IMR-90 (cell line): ENCODE results near the gene HSD17B3. TPM values are rescaled to one million over a fixed set of nuclear protein-coding genes. Genes with fewer than 3 reads are reported as not detected.

Experiments used
- ATAC-seq: fragments of 200-7000 bp; cut with Tn5 transposase; 2 replicates; pipeline ENCODE4 v1.9.1; 2020; ENCODE audit warnings: low read depth, mild to moderate bottlenecking, moderate library complexity
- BruUV-seq: library from RNA; stranded (reverse); fragments of 400-500 nt; replicated peaks from 2 replicates; lab custom pipeline; 2021; lab: Mats Ljungman, UMichigan
- CTCF ChIA-PET: fragments of 300-600 bp; formaldehyde crosslinking; extraction: SDS; loops from one replicate; lab custom pipeline; 2021; ENCODE audit warnings: antibody characterized with exemption; lab: Yijun Ruan, JAX
- POLR2A ChIA-PET: fragments of 300-600 bp; sonication (Branson Sonifier 250); formaldehyde crosslinking; loops from one replicate; lab custom pipeline; 2022; ENCODE audit warnings: antibody characterized with exemption; ENCODE audit not compliant: unreplicated experiment; lab: Charles Lee
- DNase-seq: peaks from one replicate; pipeline ENCODE4 v3.0.0; 2013
- H2AFZ ChIP-seq: replicated peaks from 2 replicates; pipeline ENCODE3; 2013; ENCODE audit warnings: low read length, mild to moderate bottlenecking; ENCODE audit not compliant: poor library complexity
- H2AK5ac ChIP-seq: 2 replicates; pipeline ENCODE4 v1.6.1; 2013; ENCODE audit warnings: low read depth, low read length, inconsistent platforms
- H2AK9ac ChIP-seq: replicated peaks from 2 replicates; pipeline ENCODE3; 2013; ENCODE audit warnings: mild to moderate bottlenecking, low read depth, low read length, moderate library complexity; ENCODE audit not compliant: poor library complexity
- H2BK120ac ChIP-seq: 2 replicates; pipeline ENCODE4 v1.6.1; 2013; ENCODE audit warnings: low read depth, low read length, inconsistent platforms
- H2BK15ac ChIP-seq: 3 replicates; pipeline ENCODE4 v1.6.1; 2013; ENCODE audit warnings: low read depth, low read length, inconsistent platforms
- H2BK20ac ChIP-seq: 2 replicates; pipeline ENCODE4 v1.6.1; 2013; ENCODE audit warnings: low read depth, mild to moderate bottlenecking, inconsistent platforms, low read length, moderate library complexity
- H2BK5ac ChIP-seq: 2 replicates; pipeline ENCODE4 v1.6.1; 2013; ENCODE audit warnings: mild to moderate bottlenecking, low read depth, low read length, inconsistent platforms; ENCODE audit not compliant: poor library complexity, severe bottlenecking
- H3K14ac ChIP-seq: replicated peaks from 2 replicates; pipeline ENCODE4 v1.6.1; 2013; ENCODE audit warnings: low read depth, low read length, inconsistent platforms
- H3K18ac ChIP-seq: 2 replicates; pipeline ENCODE4 v1.6.1; 2013; ENCODE audit warnings: low read depth, low read length, control low read depth
- H3K23ac ChIP-seq: 2 replicates; pipeline ENCODE4 v1.6.1; 2013; ENCODE audit warnings: low read depth, low read length, inconsistent platforms
- H3K27ac ChIP-seq: 2 replicates; pipeline ENCODE4 v1.5.1; 2013; ENCODE audit warnings: mild to moderate bottlenecking, control low read depth, low read length; ENCODE audit not compliant: insufficient read depth
- H3K27me3 ChIP-seq: 2 replicates; pipeline ENCODE4 v1.6.1; 2013; ENCODE audit warnings: low read length; ENCODE audit not compliant: control insufficient read depth, insufficient read depth
- H3K36me3 ChIP-seq: 2 replicates; pipeline ENCODE4 v1.6.1; 2013; ENCODE audit warnings: low read length, mixed read lengths; ENCODE audit not compliant: control insufficient read depth, insufficient read depth
- H3K4ac ChIP-seq: 2 replicates; pipeline ENCODE4 v1.6.1; 2013; ENCODE audit warnings: low read depth, low read length, inconsistent platforms
- H3K4me1 ChIP-seq: 2 replicates; pipeline ENCODE4 v1.6.1; 2013; ENCODE audit warnings: low read length, mixed read lengths; ENCODE audit not compliant: control insufficient read depth, insufficient read depth
- H3K4me2 ChIP-seq: 2 replicates; pipeline ENCODE4 v1.6.1; 2013; ENCODE audit warnings: low read depth, mild to moderate bottlenecking, control low read depth, low read length, moderate library complexity
- H3K4me3 ChIP-seq: 2 replicates; pipeline ENCODE4 v1.5.1; 2013; ENCODE audit warnings: low read depth, mild to moderate bottlenecking, control low read depth, low read length, moderate library complexity; ENCODE audit not compliant: insufficient read depth
- H3K56ac ChIP-seq: 2 replicates; pipeline ENCODE4 v1.6.1; 2013; ENCODE audit warnings: low read length, inconsistent platforms; ENCODE audit not compliant: insufficient read depth; ENCODE audit errors: extremely low read depth
- H3K79me1 ChIP-seq, 2 experiments: 2 replicates each; pipeline ENCODE4 v1.6.1; 2013; ENCODE audit warnings: low read length in 2 of 2, inconsistent platforms in 1 of 2, low read depth in 1 of 2
- H3K9ac ChIP-seq: 2 replicates; pipeline ENCODE4 v1.6.1; 2013; ENCODE audit warnings: low read depth, low read length, control low read depth
- H3K9me1 ChIP-seq: 2 replicates; pipeline ENCODE4 v1.6.1; 2013; ENCODE audit warnings: low read length, inconsistent platforms; ENCODE audit not compliant: insufficient read depth
- H3K9me3 ChIP-seq: 2 replicates; pipeline ENCODE4 v1.6.1; 2013; ENCODE audit warnings: low read length; ENCODE audit not compliant: control insufficient read depth, insufficient read depth
- H4K20me1 ChIP-seq: 2 replicates; pipeline ENCODE4 v1.6.1; 2013; ENCODE audit warnings: low read length, inconsistent platforms; ENCODE audit not compliant: insufficient read depth
- H4K5ac ChIP-seq: 2 replicates; pipeline ENCODE4 v1.6.1; 2013; ENCODE audit warnings: mild to moderate bottlenecking, low read depth, low read length, control low read depth
- H4K8ac ChIP-seq, 2 experiments: 2 replicates each; pipeline ENCODE4 v1.6.1; 2013; ENCODE audit warnings: low read depth in 2 of 2, low read length in 2 of 2, control low read depth in 1 of 2, inconsistent platforms in 1 of 2
- H4K91ac ChIP-seq: 2 replicates; pipeline ENCODE4 v1.6.1; 2013; ENCODE audit warnings: low read depth, low read length, inconsistent platforms; ENCODE audit not compliant: insufficient read depth
- BHLHE40 ChIP-seq: fragments of 150-350 bp; IDR thresholded peaks from 2 replicates; pipeline ENCODE4 v1.6.1; 2016; ENCODE audit warnings: mild to moderate bottlenecking, low read depth, low read length
- CEBPB ChIP-seq: IDR thresholded peaks from 2 replicates; pipeline ENCODE4 v1.6.1; 2012; ENCODE audit warnings: low read depth, low read length, improper control_type of control experiment
- CHD1 ChIP-seq: IDR thresholded peaks from 2 replicates; pipeline ENCODE4 v1.6.1; 2012; ENCODE audit warnings: low read depth, low read length, improper control_type of control experiment
- CTCF ChIP-seq: conservative IDR thresholded peaks from 2 replicates; pipeline ENCODE4 v1.5.1; 2012; ENCODE audit warnings: mild to moderate bottlenecking, low read depth, low read length, improper control_type of control experiment
- ELK1 ChIP-seq: fragments of 150-350 bp; IDR thresholded peaks from 2 replicates; pipeline ENCODE4 v1.6.1; 2016; ENCODE audit warnings: low read depth, mild to moderate bottlenecking, low read length, moderate library complexity, borderline replicate concordance
- FOS ChIP-seq: fragments of 150-350 bp; IDR thresholded peaks from 2 replicates; pipeline ENCODE4 v1.6.1; 2016; ENCODE audit warnings: low read depth, low read length
- MAFK ChIP-seq: IDR thresholded peaks from 2 replicates; pipeline ENCODE4 v1.6.1; 2012; ENCODE audit warnings: low read depth, low read length, improper control_type of control experiment
- MAZ ChIP-seq: IDR thresholded peaks from 2 replicates; pipeline ENCODE4 v1.6.1; 2012; ENCODE audit warnings: low read depth, mild to moderate bottlenecking, low read length, improper control_type of control experiment, moderate library complexity, borderline replicate concordance
- MXI1 ChIP-seq: IDR thresholded peaks from 2 replicates; pipeline ENCODE4 v1.6.1; 2012; ENCODE audit warnings: low read depth, mild to moderate bottlenecking, low read length, moderate library complexity, borderline replicate concordance
- NFE2L2 ChIP-seq: fragments of 150-350 bp; IDR thresholded peaks from 2 replicates; pipeline ENCODE4 v1.6.1; 2016; ENCODE audit warnings: low read depth, mild to moderate bottlenecking, low read length
- POLR2A ChIP-seq: IDR thresholded peaks from 2 replicates; pipeline ENCODE4 v1.6.1; 2012; ENCODE audit warnings: mild to moderate bottlenecking, low read depth, low read length
- RAD21 ChIP-seq: IDR thresholded peaks from 2 replicates; pipeline ENCODE4 v1.6.1; 2012; ENCODE audit warnings: low read length, improper control_type of control experiment
- RCOR1 ChIP-seq: IDR thresholded peaks from 2 replicates; pipeline ENCODE4 v1.6.1; 2012; ENCODE audit warnings: mild to moderate bottlenecking, low read length, improper control_type of control experiment; ENCODE audit not compliant: insufficient replicate concordance
- RFX5 ChIP-seq: IDR thresholded peaks from 2 replicates; pipeline ENCODE4 v1.8.0; 2012; ENCODE audit warnings: low read depth, mild to moderate bottlenecking, low read length, moderate library complexity
- SMC3 ChIP-seq: fragments of 150-350 bp; IDR thresholded peaks from 2 replicates; pipeline ENCODE4 v1.6.1; 2016; ENCODE audit warnings: low read depth, mild to moderate bottlenecking, antibody characterized with exemption, low read length, moderate library complexity
- USF2 ChIP-seq: fragments of 150-350 bp; IDR thresholded peaks from 2 replicates; pipeline ENCODE4 v1.6.1; 2017; ENCODE audit warnings: mild to moderate bottlenecking, antibody characterized with exemption, low read length, low read depth
- WGBS, 2 experiments: methylation state at CpG; one replicate each; pipeline versions ENCODE4 v1.1.5 to v1.1.7; 2013; ENCODE audit warnings: missing lambda C conversion rate in 2 of 2; ENCODE audit not compliant: insufficient read length in 1 of 2; ENCODE audit errors: extremely low coverage in 2 of 2; 5-methylcytosine and 5-hydroxymethylcytosine counted together
- dilution Hi-C: fragments of 300-500 bp; cut with HindIII; formaldehyde crosslinking; loops from one replicate; pipeline ENCODE4 v1.14.3; 2018; ENCODE audit warnings: low sequenced_read_pairs; ENCODE audit not compliant: unreplicated experiment
- in situ Hi-C: fragments of 300-500 bp; cut with MboI; formaldehyde crosslinking; loops from 3 replicates; pipeline ENCODE4 v1.14.3; 2019; ENCODE audit warnings: low sequenced_read_pairs, inconsistent platforms, mixed read lengths
- intact Hi-C: fragments of 100-400 bp; cut with micrococcal nuclease; formaldehyde crosslinking; loops from 2 replicates; pipeline ENCODE4 v1.10.0; 2022
- polyA plus RNA-seq, 3 experiments: library from polyadenylated mRNA; depleted of rRNA; stranded (reverse); fragments of >200 nt; gene quantifications; 2 replicates each; pipeline ENCODE4 v1.2.3, GENCODE V29; 2012; ENCODE audit warnings: low replicate concordance in 1 of 3
- total RNA-seq: library from RNA; depleted of rRNA; stranded (reverse); fragments of >200 nt; gene quantifications from 2 replicates; pipeline ENCODE4 v1.2.3, GENCODE V29; 2012

Gene HSD17B3
- total and polyA plus RNA-seq, 2 of the 4 experiments (the other 2 are of a cell fraction) = 0.18 TPM; not detected in 1

- no peak overlapping the region for H3K9ac ChIP-seq
- peak; percentile 19 for DNase-seq
- H3K9me1 ChIP-seq = no peaks in the 10 kb centered on the region
- no peak overlapping the region for H3K56ac ChIP-seq
- dilution Hi-C loops (no loop called here), in situ Hi-C loops (no loop called here), intact Hi-C loops (no loop called here)
- ChIA-PET CTCF (interaction anchor here (0.8 kb wide), 1 partner anchor 12 kb away, joined by 3 read pairs; no protein-coding TSS in a partner anchor), POLR2A (no interaction called here)
- no peaks in the 10 kb centered on the region for H4K20me1 ChIP-seq
- no peaks in the 10 kb centered on the region for H3K4me1 ChIP-seq
- H2AFZ ChIP-seq = no peak overlapping the region
- no peak overlapping the region for H3K27ac ChIP-seq
- no peak overlapping the region for H2AK9ac ChIP-seq
- no peak overlapping the region for H2BK15ac ChIP-seq
- no peak overlapping the region for H3K4ac ChIP-seq
- 50% methylated on average over 2 of the region's 4 CpGs; no CpG with 5 or more reads in 1 of the 2 experiments for WGBS, 2 experiments
- no peak overlapping the region for H4K91ac ChIP-seq
- H3K23ac ChIP-seq = no peak overlapping the region
- H2BK120ac ChIP-seq = no peak overlapping the region
- BruUV-seq = no TSS peak
- no peaks in the 10 kb centered on the region for H3K36me3 ChIP-seq
- no peaks in the 10 kb centered on the region for H3K79me1 ChIP-seq
- H2BK5ac ChIP-seq = no peak overlapping the region
- no peak overlapping the region for H2BK20ac ChIP-seq
- H3K4me3 ChIP-seq = no peak overlapping the region
- no peak for TF ChIP-seq MXI1
- TF ChIP-seq FOS = no peak
- no peak for TF ChIP-seq MAFK
- no peak for TF ChIP-seq CHD1
- no peak for TF ChIP-seq RFX5
- no peak for TF ChIP-seq NFE2L2
- TF ChIP-seq SMC3 = no peak
- no peak for TF ChIP-seq CTCF
- no peak for TF ChIP-seq BHLHE40
- no peak for TF ChIP-seq CEBPB
- TF ChIP-seq RCOR1 = no peak
- no peak for TF ChIP-seq RAD21
- no peak for TF ChIP-seq ELK1
- no peak for TF ChIP-seq MAZ
- TF ChIP-seq POLR2A = no peak
- TF ChIP-seq USF2 = no peak
- H2AK5ac ChIP-seq = no peak overlapping the region
- H3K9me3 ChIP-seq = no peaks in the 10 kb centered on the region
- H4K5ac ChIP-seq = no peak overlapping the region
- peaks cover 3% of the 10 kb centered on the region; the same call in 1 of the 2 replicates for H3K27me3 ChIP-seq
- no peak overlapping the region for H3K14ac ChIP-seq
- ATAC-seq = peak; percentile 74
- H3K4me2 ChIP-seq = no peak overlapping the region
- H4K8ac ChIP-seq = no peak overlapping the region
- no peak overlapping the region for H3K18ac ChIP-seq
Observed at GRCh38 chr9:96305171-96305570, 3.2 kb upstream of the HSD17B3 start.
